ENCODE results near the gene HSF2BP.

The HSF2BP gene

GRCh38 chr21:43603233-43603626 lies 56.1 kb downstream of the HSF2BP start:
- no peaks in the 10 kb centered on the region for H3K9me3 ChIP-seq (ENCODE audit: control extremely low read depth in 1 of 5, control insufficient read depth in 4 of 5, insufficient read depth in 2 of 5, low read depth in 1 of 5, low read length in 4 of 5)
- ChIA-PET POLR2A (no interaction called here), CTCF (interaction anchor here (2.8 kb wide), 1 partner anchor 8 kb away, joined by 11 read pairs; no protein-coding TSS in a partner anchor)
- H3K27ac ChIP-seq (ENCODE audit: insufficient read depth in 1 of 2, low read depth in 1 of 2, low read length in 2 of 2, poor library complexity in 1 of 2, severe bottlenecking in 2 of 2): no peak overlapping the region
- H3K27me3 ChIP-seq (replicated peaks in 2 of 5; ENCODE audit: control insufficient read depth in 4 of 5, insufficient read depth in 5 of 5, low read length in 4 of 5): no peaks in the 10 kb centered on the region
- no peak for DNase-seq
- H3K4me3 ChIP-seq (ENCODE audit: control insufficient read depth in 1 of 7, extremely low read depth in 1 of 7, insufficient read depth in 4 of 7, low read depth in 2 of 7, low read length in 6 of 7): no peak overlapping the region
- WGBS (ENCODE audit: insufficient coverage): 84% methylated on average over 4 of the region's 5 CpGs
- peaks cover 3 to 33% (median 9%) of the 10 kb centered on the region in 4 experiments for H3K4me1 ChIP-seq (ENCODE audit: control extremely low read depth in 1 of 4, control insufficient read depth in 4 of 4, insufficient read depth in 4 of 4, low read length in 3 of 4)
- H3K36me3 ChIP-seq (ENCODE audit: control insufficient read depth in 4 of 4, insufficient read depth in 4 of 4, low read length in 3 of 4): no peaks in the 10 kb centered on the region

DNA sequence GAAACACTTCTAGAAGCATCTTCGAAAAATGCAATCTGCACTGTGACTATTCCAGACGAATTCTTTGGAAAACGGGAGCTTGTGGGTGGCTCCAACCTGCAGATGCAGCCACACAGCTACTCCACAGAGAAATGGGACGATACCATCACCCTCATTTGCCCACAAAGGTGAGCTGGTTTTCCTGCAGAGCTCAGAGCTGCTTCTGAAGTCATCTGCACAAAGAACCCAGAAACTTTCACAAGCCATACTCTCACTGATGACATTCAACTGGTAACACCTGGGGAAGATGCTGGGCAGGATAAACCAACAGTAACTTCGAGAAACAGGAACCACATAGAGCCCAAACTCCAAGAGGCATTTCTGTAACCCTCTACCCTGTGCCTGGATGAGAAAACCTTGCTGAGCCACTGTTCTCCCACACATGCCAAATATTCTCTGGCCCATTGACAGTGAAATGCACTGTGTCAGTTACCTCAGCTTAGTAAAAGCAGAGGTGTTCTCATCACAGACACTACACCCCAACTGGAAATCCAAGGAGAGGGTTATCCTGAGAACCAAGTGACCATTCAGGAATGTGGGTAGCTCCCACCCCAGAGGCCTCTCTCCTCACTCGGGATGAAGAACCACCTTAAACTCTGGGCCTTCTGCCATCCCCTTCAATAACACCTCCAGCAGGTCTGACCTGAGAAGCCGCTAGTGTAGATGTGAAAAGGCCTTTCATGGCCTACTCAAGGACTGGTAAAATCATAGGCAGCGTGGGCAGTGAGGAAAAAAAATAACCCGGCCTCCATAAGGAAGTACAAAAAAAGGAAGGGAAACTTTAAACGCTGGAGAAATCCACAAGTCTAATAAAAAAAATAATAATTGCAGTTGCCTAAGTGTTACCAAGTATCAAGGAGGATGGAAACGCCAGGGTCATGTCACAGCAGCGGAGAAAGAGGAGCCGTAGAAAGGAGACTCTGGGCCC lies 56.7 kb downstream of the HSF2BP start:
- POLR2A ChIA-PET: no interaction called here
- Histone ChIP-seq H3K9me3 (ENCODE audit: control extremely low read depth in 1 of 5, control insufficient read depth in 4 of 5, insufficient read depth in 2 of 5, low read depth in 1 of 5, low read length in 4 of 5) (no peaks in the 10 kb centered on the region), H3K27ac (ENCODE audit: insufficient read depth in 1 of 2, low read depth in 1 of 2, low read length in 2 of 2, poor library complexity in 1 of 2, severe bottlenecking in 2 of 2) (no peak overlapping the region), H3K27me3 (replicated peaks in 2 of 5; ENCODE audit: control insufficient read depth in 4 of 5, insufficient read depth in 5 of 5, low read length in 4 of 5) (no peaks in the 10 kb centered on the region), H3K36me3 (ENCODE audit: control insufficient read depth in 4 of 4, insufficient read depth in 4 of 4, low read length in 3 of 4) (no peaks in the 10 kb centered on the region), H3K4me1 (ENCODE audit: control extremely low read depth in 1 of 4, control insufficient read depth in 4 of 4, insufficient read depth in 4 of 4, low read length in 3 of 4) (peaks cover 3 to 26% (median 6%) of the 10 kb centered on the region in 4 experiments), H3K4me3 (ENCODE audit: control insufficient read depth in 1 of 7, extremely low read depth in 1 of 7, insufficient read depth in 4 of 7, low read depth in 2 of 7, low read length in 6 of 7) (no peak overlapping the region)
- WGBS (ENCODE audit: insufficient coverage): 95% methylated on average over 8 of the region's 13 CpGs
- no peak for DNase-seq
- CTCF ChIA-PET: interaction anchor here (0.8 to 2.8 kb wide), 2 partner anchors 9 to 43 kb away, joined by 3 to 11 read pairs; no protein-coding TSS in a partner anchor

DNA sequence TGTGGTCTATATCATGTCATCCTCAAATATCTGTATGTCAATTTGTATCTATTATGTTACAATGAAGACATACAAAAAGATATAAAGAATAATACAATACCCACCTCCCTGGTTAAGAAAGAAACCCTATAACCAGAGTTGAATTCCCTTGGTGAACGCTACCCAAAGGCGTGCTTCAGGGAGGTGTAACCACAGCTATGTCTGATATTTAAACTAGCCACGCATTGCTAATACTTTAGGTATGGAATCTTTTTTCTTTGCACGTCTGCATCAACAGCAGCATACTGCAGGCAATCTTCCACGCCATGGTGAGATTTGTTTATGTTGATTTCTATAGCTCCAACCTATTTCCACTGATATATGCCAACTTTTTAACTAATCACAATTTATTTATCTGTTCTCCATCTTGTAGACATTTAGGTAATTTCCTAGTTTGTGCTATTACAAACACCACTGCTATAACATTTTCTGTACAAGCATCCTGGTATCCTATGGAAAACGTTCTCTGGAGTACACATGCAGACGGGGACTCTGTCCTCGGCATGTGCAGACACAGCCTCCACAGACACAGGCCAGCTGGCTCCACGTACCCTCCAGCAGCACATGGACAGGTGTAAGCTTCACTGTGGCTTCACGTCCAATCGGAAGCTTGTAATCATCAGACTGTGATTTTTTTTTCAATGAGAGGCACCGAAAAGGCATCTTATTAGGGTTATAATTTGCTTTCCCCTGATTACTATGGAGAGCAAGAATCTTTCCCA lies 58.5 kb downstream of the HSF2BP start:
- CTCF ChIA-PET: interaction anchor here (1.0 to 2.8 kb wide), 2 partner anchors 10 to 18 kb away, joined by 3 to 11 read pairs; no protein-coding TSS in a partner anchor
- H3K4me3 ChIP-seq (ENCODE audit: control insufficient read depth in 1 of 7, extremely low read depth in 1 of 7, insufficient read depth in 4 of 7, low read depth in 2 of 7, low read length in 6 of 7): no peak overlapping the region
- H3K27me3 ChIP-seq (replicated peaks in 2 of 5; ENCODE audit: control insufficient read depth in 4 of 5, insufficient read depth in 5 of 5, low read length in 4 of 5): no peaks in the 10 kb centered on the region
- H3K27ac ChIP-seq (ENCODE audit: insufficient read depth in 1 of 2, low read depth in 1 of 2, low read length in 2 of 2, poor library complexity in 1 of 2, severe bottlenecking in 2 of 2): no peak overlapping the region
- no peak for DNase-seq
- WGBS (ENCODE audit: insufficient coverage): 99% methylated on average over 10 of the region's 12 CpGs
- peaks cover 3 to 26% (median 6%) of the 10 kb centered on the region in 4 experiments for H3K4me1 ChIP-seq (ENCODE audit: control extremely low read depth in 1 of 4, control insufficient read depth in 4 of 4, insufficient read depth in 4 of 4, low read length in 3 of 4)
- POLR2A ChIA-PET: no interaction called here
- H3K36me3 ChIP-seq (ENCODE audit: control insufficient read depth in 4 of 4, insufficient read depth in 4 of 4, low read length in 3 of 4): no peaks in the 10 kb centered on the region
- no peaks in the 10 kb centered on the region for H3K9me3 ChIP-seq (ENCODE audit: control extremely low read depth in 1 of 5, control insufficient read depth in 4 of 5, insufficient read depth in 2 of 5, low read depth in 1 of 5, low read length in 4 of 5)

DNA sequence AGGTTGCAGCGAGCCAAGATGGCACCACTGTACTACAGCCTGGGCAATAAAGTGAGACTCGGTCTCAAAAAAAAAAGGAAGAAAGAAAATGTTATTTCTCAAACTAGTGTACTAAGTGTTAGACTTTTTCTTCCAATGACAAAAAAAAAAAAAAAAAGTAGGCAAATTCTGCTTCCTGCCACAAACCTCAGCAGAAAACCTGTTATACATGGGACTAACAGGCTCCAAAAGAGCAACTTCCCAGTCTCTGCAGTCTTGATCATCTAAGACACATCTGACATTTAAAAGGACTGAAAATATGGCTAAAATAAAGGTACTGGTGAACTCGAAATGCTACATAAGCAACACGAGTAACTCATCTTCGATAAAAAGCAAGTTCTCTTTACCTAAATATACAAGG lies 59.6 kb downstream of the HSF2BP start:
- ChIA-PET CTCF (no interaction called here), POLR2A (no interaction called here)
- H3K9me3 ChIP-seq (ENCODE audit: control extremely low read depth in 1 of 5, control insufficient read depth in 4 of 5, insufficient read depth in 2 of 5, low read depth in 1 of 5, low read length in 4 of 5): no peaks in the 10 kb centered on the region
- H3K4me3 ChIP-seq (ENCODE audit: control insufficient read depth in 1 of 7, extremely low read depth in 1 of 7, insufficient read depth in 4 of 7, low read depth in 2 of 7, low read length in 6 of 7): peak overlapping the region in 1 of 7 experiments; percentile 17
- DNase-seq: peak in 2 of 3 donors; percentile 35 to 37
- no peaks in the 10 kb centered on the region for H3K36me3 ChIP-seq (ENCODE audit: control insufficient read depth in 4 of 4, insufficient read depth in 4 of 4, low read length in 3 of 4)
- no peaks in the 10 kb centered on the region for H3K27me3 ChIP-seq (replicated peaks in 2 of 5; ENCODE audit: control insufficient read depth in 4 of 5, insufficient read depth in 5 of 5, low read length in 4 of 5)
- 75% methylated on average over 2 of the region's 5 CpGs for WGBS (ENCODE audit: insufficient coverage)
- no peak overlapping the region for H3K27ac ChIP-seq (ENCODE audit: insufficient read depth in 1 of 2, low read depth in 1 of 2, low read length in 2 of 2, poor library complexity in 1 of 2, severe bottlenecking in 2 of 2)
- peaks cover 3 to 26% (median 6%) of the 10 kb centered on the region in 4 experiments for H3K4me1 ChIP-seq (ENCODE audit: control extremely low read depth in 1 of 4, control insufficient read depth in 4 of 4, insufficient read depth in 4 of 4, low read length in 3 of 4)

GRCh38 chr21:43598416-43599120 lies 60.7 kb downstream of the HSF2BP start:
- Histone ChIP-seq H3K36me3 (ENCODE audit: control insufficient read depth in 4 of 4, insufficient read depth in 4 of 4, low read length in 3 of 4) (no peaks in the 10 kb centered on the region), H3K27me3 (replicated peaks in 2 of 5; ENCODE audit: control insufficient read depth in 4 of 5, insufficient read depth in 5 of 5, low read length in 4 of 5) (no peaks in the 10 kb centered on the region), H3K9me3 (ENCODE audit: control extremely low read depth in 1 of 5, control insufficient read depth in 4 of 5, insufficient read depth in 2 of 5, low read depth in 1 of 5, low read length in 4 of 5) (no peaks in the 10 kb centered on the region), H3K4me1 (ENCODE audit: control extremely low read depth in 1 of 4, control insufficient read depth in 4 of 4, insufficient read depth in 4 of 4, low read length in 3 of 4) (peaks cover 3 to 24% (median 6%) of the 10 kb centered on the region in 4 experiments), H3K4me3 (ENCODE audit: control insufficient read depth in 1 of 7, extremely low read depth in 1 of 7, insufficient read depth in 4 of 7, low read depth in 2 of 7, low read length in 6 of 7) (no peak overlapping the region), H3K27ac (ENCODE audit: insufficient read depth in 1 of 2, low read depth in 1 of 2, low read length in 2 of 2, poor library complexity in 1 of 2, severe bottlenecking in 2 of 2) (no peak overlapping the region)
- ChIA-PET CTCF (interaction anchor here (1.0 to 1.5 kb wide), 3 partner anchors 9 to 18 kb away, joined by 3 to 4 read pairs (median 3); no protein-coding TSS in a partner anchor), POLR2A (no interaction called here)
- DNase-seq: no peak
- WGBS (ENCODE audit: insufficient coverage): 100% methylated on average over 2 of the region's 7 CpGs

- ChIA-PET POLR2A (no interaction called here), CTCF (interaction anchor here (1.0 to 1.5 kb wide), 4 partner anchors 8 to 17 kb away, joined by 3 to 4 read pairs (median 3); no protein-coding TSS in a partner anchor)
- Histone ChIP-seq H3K27ac (ENCODE audit: insufficient read depth in 1 of 2, low read depth in 1 of 2, low read length in 2 of 2, poor library complexity in 1 of 2, severe bottlenecking in 2 of 2) (no peak overlapping the region), H3K4me3 (ENCODE audit: control insufficient read depth in 1 of 7, extremely low read depth in 1 of 7, insufficient read depth in 4 of 7, low read depth in 2 of 7, low read length in 6 of 7) (no peak overlapping the region), H3K9me3 (ENCODE audit: control extremely low read depth in 1 of 5, control insufficient read depth in 4 of 5, insufficient read depth in 2 of 5, low read depth in 1 of 5, low read length in 4 of 5) (no peaks in the 10 kb centered on the region), H3K36me3 (ENCODE audit: control insufficient read depth in 4 of 4, insufficient read depth in 4 of 4, low read length in 3 of 4) (no peaks in the 10 kb centered on the region), H3K27me3 (replicated peaks in 2 of 5; ENCODE audit: control insufficient read depth in 4 of 5, insufficient read depth in 5 of 5, low read length in 4 of 5) (no peaks in the 10 kb centered on the region), H3K4me1 (ENCODE audit: control extremely low read depth in 1 of 4, control insufficient read depth in 4 of 4, insufficient read depth in 4 of 4, low read length in 3 of 4) (peaks cover 3 to 18% (median 6%) of the 10 kb centered on the region in 4 experiments)
- WGBS (ENCODE audit: insufficient coverage): 93% methylated on average over 5 of the region's 6 CpGs
- no peak for DNase-seq
Measured at GRCh38 chr21:43597540-43598250, 61.6 kb downstream of the HSF2BP start.
